Fibroblast of villous mesenchyme (primary cell): ENCODE results near the gene CRLF1. TPM values are rescaled to one million over a fixed set of nuclear protein-coding genes. Genes with fewer than 3 reads are reported as not detected.

Experiments
- DNase-seq: peaks from one replicate; pipeline ENCODE4 v3.0.0-alpha.2; 2010; ENCODE audit warnings: low read depth
- H3K4me3 ChIP-seq: 2 replicates; pipeline ENCODE4 v1.5.1; 2011; ENCODE audit warnings: low read depth, mild to moderate bottlenecking, low read length
- CTCF ChIP-seq: IDR thresholded peaks from 2 replicates; pipeline ENCODE4 v1.5.1; 2012; ENCODE audit warnings: low read depth, mild to moderate bottlenecking, low read length; ENCODE audit not compliant: insufficient read depth
- small RNA-seq: library from RNA; depleted of rRNA; stranded (forward); fragments of <200 nt; gene quantifications from one replicate; pipeline ENCODE3, GENCODE V24; 2012
- total RNA-seq: library from RNA; depleted of rRNA; stranded (reverse); fragments of >200 nt; gene quantifications from 2 replicates; pipeline ENCODE4 v1.2.3, GENCODE V29; 2012

CRLF1 gene
- total RNA-seq, 1 donor = not detected

- no peak for TF ChIP-seq CTCF
- DNase-seq = peak; percentile 87
- H3K4me3 ChIP-seq = no peak overlapping the region
Measured at GRCh38 chr19:18551631-18552030, 55.0 kb downstream of the CRLF1 start.

- TF ChIP-seq CTCF = no peak
- DNase-seq = peak; percentile 76
- peak overlapping the region; percentile 57 for H3K4me3 ChIP-seq
Measured at GRCh38 chr19:18543814-18544475, 62.7 kb downstream of the CRLF1 start.

Small RNAs within 50 kb of the gene (small RNA-seq; reads per million reads assigned to genes)
- not detected for gene RN7SL155P

Other genes starting within 250 kb of the CRLF1 start
- gene GDF15, start 220.6 kb downstream of the CRLF1 start, total RNA-seq = 28.9 and 49.9 TPM in 2 replicates
- gene LRRC25, start 209.2 kb downstream of the CRLF1 start, total RNA-seq = under 0.01 TPM in 1 of 2 replicates, not detected in the other
- gene SSBP4, start 187.4 kb downstream of the CRLF1 start, total RNA-seq = 56.1 and 73.4 TPM in 2 replicates
- 25.4 and 48.4 TPM in 2 replicates for gene ISYNA1, start 168.7 kb downstream of the CRLF1 start, total RNA-seq
- gene ELL, start 84.7 kb downstream of the CRLF1 start, total RNA-seq = 15.1 and 19.9 TPM in 2 replicates
- 209 and 241 TPM in 2 replicates for gene FKBP8, start 63.2 kb downstream of the CRLF1 start, total RNA-seq
- gene KXD1, start 48.9 kb downstream of the CRLF1 start, total RNA-seq = 92.8 and 93.1 TPM in 2 replicates
- 357 and 396 TPM in 2 replicates for gene UBA52, start 34.9 kb downstream of the CRLF1 start, total RNA-seq
- 27.6 and 41.6 TPM in 2 replicates for gene REX1BD, start 18.0 kb downstream of the CRLF1 start, total RNA-seq
- gene TMEM59L, start 6.1 kb upstream of the CRLF1 start, total RNA-seq = under 0.01 and 0.32 TPM in 2 replicates
- gene KLHL26, start 30.2 kb upstream of the CRLF1 start, total RNA-seq = 2.6 and 3.5 TPM in 2 replicates
- 2.2 and 2.3 TPM in 2 replicates for gene CRTC1, start 76.9 kb upstream of the CRLF1 start, total RNA-seq
- under 0.01 TPM in 1 of 2 replicates, not detected in the other for gene COMP, start 184.5 kb upstream of the CRLF1 start, total RNA-seq
- 49.0 and 51.0 TPM in 2 replicates for gene UPF1, start 225.2 kb upstream of the CRLF1 start, total RNA-seq